HUDEP-2 (cell line): ENCODE results near the gene CACNA1E.
"Not testable (repeated sequence)": the region's sequence is repeated elsewhere in the genome, so short reads cannot be mapped to it uniquely, and the experiment has no call there.

Source experiments
- DNase-seq, 76 experiments: peaks; one replicate each; lab custom pipeline; 2025; ENCODE audit not compliant: unreplicated experiment in 76 of 76; lab: John Stamatoyannopoulos, UW

Gene CACNA1E

GRCh38 chr1:181514298-181515290, 31.3 kb downstream of the CACNA1E start:
- no peak for DNase-seq

GRCh38 chr1:181516706-181517105, 33.4 kb downstream of the CACNA1E start:
- DNase-seq, result no peak

- no peak for DNase-seq
Measured at GRCh38 chr1:181517181-181517875, 34.0 kb downstream of the CACNA1E start.

GRCh38 chr1:181518152-181518551, 34.8 kb downstream of the CACNA1E start:
- no peak for DNase-seq

GRCh38 chr1:181522864-181523263, 39.5 kb downstream of the CACNA1E start:
- no peak for DNase-seq

GRCh38 chr1:181525104-181525721, 41.9 kb downstream of the CACNA1E start:
- DNase-seq, result no peak

GRCh38 chr1:181528241-181528640, 44.9 kb downstream of the CACNA1E start:
- not testable (repeated sequence) for DNase-seq

- DNase-seq, result no peak
Measured at GRCh38 chr1:181531441-181531840, 48.1 kb downstream of the CACNA1E start.

- DNase-seq, result no peak
Measured at GRCh38 chr1:181531951-181532600, 48.8 kb downstream of the CACNA1E start.

GRCh38 chr1:181538836-181539235, 55.5 kb downstream of the CACNA1E start:
- DNase-seq, result no peak

GRCh38 chr1:181541458-181541857, 58.1 kb downstream of the CACNA1E start:
- no peak for DNase-seq

GRCh38 chr1:181541947-181542346, 58.6 kb downstream of the CACNA1E start:
- peak in 8 of 76 experiments; percentile 1 to 28 (median 18) for DNase-seq

- not testable (repeated sequence) for DNase-seq
Measured at GRCh38 chr1:181542406-181542805, 59.1 kb downstream of the CACNA1E start.

- no peak for DNase-seq
Measured at GRCh38 chr1:181545395-181545794, 62.1 kb downstream of the CACNA1E start.

- peak in 58 of 76 experiments; percentile 2 to 82 (median 26) for DNase-seq
Measured at GRCh38 chr1:181548497-181548896, 65.2 kb downstream of the CACNA1E start.

- DNase-seq, result no peak
Measured at GRCh38 chr1:181551249-181551648, 67.9 kb downstream of the CACNA1E start.

- DNase-seq, result no peak
Measured at GRCh38 chr1:181551754-181552153, 68.4 kb downstream of the CACNA1E start.

- no peak for DNase-seq
Measured at GRCh38 chr1:181554465-181554864, 71.1 kb downstream of the CACNA1E start.

- no peak for DNase-seq
Measured at GRCh38 chr1:181556631-181557030, 73.3 kb downstream of the CACNA1E start.

GRCh38 chr1:181557313-181557712, 74.0 kb downstream of the CACNA1E start:
- DNase-seq, result peak in 4 of 76 experiments; percentile 9 to 34 (median 13)

- no peak for DNase-seq
Measured at GRCh38 chr1:181558416-181558815, 75.1 kb downstream of the CACNA1E start.
